ENCODE measurements around the gene ARID3B. TPM values are rescaled to one million over a fixed set of nuclear protein-coding genes. Genes with fewer than 3 reads are reported as not detected.

ARID3B gene
- total RNA-seq, 4 donors from 2014 or later, result 5.9 to 7.7 (median 6.2) TPM

GRCh38 chr15:74584204-74584603 is 43.2 kb downstream of the ARID3B start:
- TF ChIP-seq POLR2A (IDR thresholded peaks at IDR 0.05), result no peak
- TF ChIP-seq CTCF (IDR thresholded peaks at IDR 0.05), result no peak
- Histone ChIP-seq H3K27me3 (no peaks in the 10 kb centered on the region), H3K4me1 (peaks cover 0 to 7% of the 10 kb centered on the region in 2 donors), H3K27ac (no peak overlapping the region), H3K4me3 (replicated peaks in 1 of 3) (no peak overlapping the region), H3K36me3 (no peaks in the 10 kb centered on the region), H3K9me3 (no peaks in the 10 kb centered on the region)
- WGBS, 2 donors, result 80 to 92% methylated on average over 2 of the region's 2 CpGs
- intact Hi-C loops (cut with DNase I), result no loop called here
- DNase-seq, result no peak

- Histone ChIP-seq H3K4me3 (replicated peaks in 1 of 3) (no peak overlapping the region), H3K4me1 (peaks cover 0 to 7% of the 10 kb centered on the region in 2 donors), H3K27me3 (no peaks in the 10 kb centered on the region), H3K27ac (no peak overlapping the region), H3K9me3 (no peaks in the 10 kb centered on the region), H3K36me3 (no peaks in the 10 kb centered on the region)
- DNase-seq, result no peak
- intact Hi-C loops (cut with DNase I), result no loop called here
- 69 to 76% methylated on average over 3 to 4 of the region's 4 CpGs for WGBS, 2 donors
- TF ChIP-seq POLR2A (IDR thresholded peaks at IDR 0.05), result no peak
- no peak for TF ChIP-seq CTCF (IDR thresholded peaks at IDR 0.05)
Observed at GRCh38 chr15:74584779-74585178, 43.8 kb downstream of the ARID3B start.

- H3K9me3 ChIP-seq, result no peaks in the 10 kb centered on the region
- DNase-seq, result peak; percentile 31 to 43
- intact Hi-C loops (cut with DNase I), result no loop called here
- no peak overlapping the region for H3K27ac ChIP-seq
- H3K4me3 ChIP-seq (replicated peaks in 1 of 3), result no peak overlapping the region
- TF ChIP-seq POLR2A (IDR thresholded peaks at IDR 0.05) (no peak), CTCF (IDR thresholded peaks at IDR 0.05) (no peak)
- peaks cover 0 to 7% of the 10 kb centered on the region in 2 donors for H3K4me1 ChIP-seq
- H3K36me3 ChIP-seq, result no peaks in the 10 kb centered on the region
- H3K27me3 ChIP-seq, result no peaks in the 10 kb centered on the region
- WGBS, 2 donors, result 32 to 35% methylated on average over 3 of the region's 3 CpGs
Observed at GRCh38 chr15:74585191-74585590, 44.2 kb downstream of the ARID3B start.

- no peak overlapping the region for H3K4me3 ChIP-seq (replicated peaks in 1 of 3)
- H3K27ac ChIP-seq, result no peak overlapping the region
- no peak for DNase-seq
- H3K27me3 ChIP-seq, result no peaks in the 10 kb centered on the region
- intact Hi-C loops (cut with DNase I), result no loop called here
- no peaks in the 10 kb centered on the region for H3K9me3 ChIP-seq
- 87 to 93% methylated on average over 9 of the region's 9 CpGs for WGBS, 2 donors
- no peak for TF ChIP-seq POLR2A (IDR thresholded peaks at IDR 0.05)
- no peak for TF ChIP-seq CTCF (IDR thresholded peaks at IDR 0.05)
- peaks cover 0 to 7% of the 10 kb centered on the region in 2 donors for H3K4me1 ChIP-seq
- H3K36me3 ChIP-seq, result peaks cover 0 to under 1% of the 10 kb centered on the region in 2 donors
Observed at GRCh38 chr15:74585857-74586256, 44.8 kb downstream of the ARID3B start.

GRCh38 chr15:74589826-74590225 is 48.8 kb downstream of the ARID3B start:
- Histone ChIP-seq H3K4me3 (replicated peaks in 1 of 3) (no peak overlapping the region), H3K27me3 (no peaks in the 10 kb centered on the region), H3K27ac (no peak overlapping the region), H3K9me3 (no peaks in the 10 kb centered on the region), H3K36me3 (peaks cover 0 to 11% of the 10 kb centered on the region in 2 donors), H3K4me1 (peaks cover 0 to 20% of the 10 kb centered on the region in 2 donors)
- no peak for DNase-seq
- intact Hi-C loops (cut with DNase I), result no loop called here
- WGBS, 2 donors, result 94 to 96% methylated on average over 6 of the region's 6 CpGs
- TF ChIP-seq CTCF (IDR thresholded peaks at IDR 0.05) (no peak), POLR2A (IDR thresholded peaks at IDR 0.05) (no peak)

Measured in thyroid gland (tissue), 4 donors.